ENCODE data around the gene ADAM15.

DNA sequence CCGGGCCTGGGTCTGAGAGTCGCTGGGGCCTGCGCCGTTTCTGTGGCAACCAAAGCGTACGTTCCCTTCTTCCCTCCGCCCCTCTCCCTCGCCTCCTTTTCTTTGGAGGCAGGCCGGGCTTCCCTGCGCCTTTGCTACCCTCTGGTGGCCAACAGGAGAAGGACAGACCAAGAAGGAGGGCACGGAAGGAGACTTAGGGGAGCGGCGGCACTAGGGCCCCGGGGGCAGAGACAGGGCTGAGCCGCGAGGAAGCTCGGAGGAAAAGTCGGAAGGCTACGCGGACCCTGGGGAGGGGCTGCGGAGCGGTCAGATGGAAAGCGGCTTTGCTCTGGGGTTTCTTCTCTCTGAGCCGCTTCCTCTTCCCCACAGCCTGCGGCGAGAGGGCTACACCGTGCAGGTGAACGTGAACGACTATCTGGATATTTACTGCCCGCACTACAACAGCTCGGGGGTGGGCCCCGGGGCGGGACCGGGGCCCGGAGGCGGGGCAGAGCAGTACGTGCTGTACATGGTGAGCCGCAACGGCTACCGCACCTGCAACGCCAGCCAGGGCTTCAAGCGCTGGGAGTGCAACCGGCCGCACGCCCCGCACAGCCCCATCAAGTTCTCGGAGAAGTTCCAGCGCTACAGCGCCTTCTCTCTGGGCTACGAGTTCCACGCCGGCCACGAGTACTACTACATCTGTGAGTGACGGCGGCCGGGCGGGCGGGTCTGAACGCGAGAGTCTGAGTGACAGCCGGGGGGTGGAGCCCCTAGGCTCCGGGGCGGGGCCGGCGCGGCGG, 33.8 kb downstream of the ADAM15 start:
- TF ChIP-seq POLR2A (IDR thresholded peaks at IDR 0.05): no peak
- TF ChIP-seq, protein P1, sequence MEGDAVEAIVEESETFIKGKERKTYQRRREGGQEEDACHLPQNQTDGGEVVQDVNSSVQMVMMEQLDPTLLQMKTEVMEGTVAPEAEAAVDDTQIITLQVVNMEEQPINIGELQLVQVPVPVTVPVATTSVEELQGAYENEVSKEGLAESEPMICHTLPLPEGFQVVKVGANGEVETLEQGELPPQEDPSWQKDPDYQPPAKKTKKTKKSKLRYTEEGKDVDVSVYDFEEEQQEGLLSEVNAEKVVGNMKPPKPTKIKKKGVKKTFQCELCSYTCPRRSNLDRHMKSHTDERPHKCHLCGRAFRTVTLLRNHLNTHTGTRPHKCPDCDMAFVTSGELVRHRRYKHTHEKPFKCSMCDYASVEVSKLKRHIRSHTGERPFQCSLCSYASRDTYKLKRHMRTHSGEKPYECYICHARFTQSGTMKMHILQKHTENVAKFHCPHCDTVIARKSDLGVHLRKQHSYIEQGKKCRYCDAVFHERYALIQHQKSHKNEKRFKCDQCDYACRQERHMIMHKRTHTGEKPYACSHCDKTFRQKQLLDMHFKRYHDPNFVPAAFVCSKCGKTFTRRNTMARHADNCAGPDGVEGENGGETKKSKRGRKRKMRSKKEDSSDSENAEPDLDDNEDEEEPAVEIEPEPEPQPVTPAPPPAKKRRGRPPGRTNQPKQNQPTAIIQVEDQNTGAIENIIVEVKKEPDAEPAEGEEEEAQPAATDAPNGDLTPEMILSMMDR (IDR thresholded peaks at IDR 0.05): peak in 1 of 3 donors; percentile 95

All from lower leg skin (tissue), 3 donors.